Neuronal stem cell (in vitro differentiated cells): ENCODE measurements around the gene RAP1A.
A peak's percentile ranks its signal among the peaks of the same experiment; 100 is the strongest.

Source experiments
- DNase-seq: peaks from one replicate; pipeline ENCODE4 v3.0.0-alpha.2; 2013; ENCODE audit warnings: low spot score
- H2AFZ ChIP-seq: one replicate; pipeline ENCODE4 v1.6.1; 2013; ENCODE audit warnings: mild to moderate bottlenecking, low read length, inconsistent platforms
- H2AK5ac ChIP-seq: 2 replicates; pipeline ENCODE4 v1.6.1; 2013; ENCODE audit warnings: low read depth, mild to moderate bottlenecking, inconsistent platforms, low read length, moderate library complexity, mixed read lengths
- H2BK120ac ChIP-seq: 2 replicates; pipeline ENCODE4 v1.6.1; 2013; ENCODE audit warnings: low read depth, mild to moderate bottlenecking, inconsistent platforms, low read length, moderate library complexity, mixed read lengths
- H2BK12ac ChIP-seq: one replicate; pipeline ENCODE4 v1.6.1; 2013; ENCODE audit warnings: low read length, inconsistent platforms
- H2BK15ac ChIP-seq: 2 replicates; pipeline ENCODE4 v1.6.1; 2013; ENCODE audit warnings: mild to moderate bottlenecking, low read length, inconsistent platforms, mixed read lengths
- H2BK5ac ChIP-seq: one replicate; pipeline ENCODE4 v1.6.1; 2013; ENCODE audit warnings: inconsistent platforms, mild to moderate bottlenecking, low read length, moderate library complexity
- H3K14ac ChIP-seq: one replicate; pipeline ENCODE4 v1.6.1; 2013; ENCODE audit warnings: low read length, inconsistent platforms
- H3K18ac ChIP-seq: 2 replicates; pipeline ENCODE4 v1.6.1; 2013; ENCODE audit warnings: low read length, inconsistent platforms
- H3K23ac ChIP-seq: 2 replicates; pipeline ENCODE4 v1.6.1; 2013; ENCODE audit warnings: low read depth, mild to moderate bottlenecking, mixed read lengths, low read length, inconsistent platforms; ENCODE audit not compliant: poor library complexity
- H3K27ac ChIP-seq: replicated peaks from 3 replicates; pipeline ENCODE4 v1.5.1; 2013; ENCODE audit warnings: low read length, inconsistent platforms
- H3K27me3 ChIP-seq, 3 experiments: 2 replicates each; pipeline ENCODE4 v1.6.1; 2013; ENCODE audit warnings: low read length in 3 of 3, mild to moderate bottlenecking in 2 of 3, inconsistent platforms in 1 of 3, low read depth in 1 of 3, mixed read lengths in 1 of 3, moderate library complexity in 1 of 3; ENCODE audit not compliant: control insufficient read depth in 3 of 3, insufficient read depth in 3 of 3
- H3K36me3 ChIP-seq, 2 donors: replicated peaks in 1 of 2; 2 replicates each; pipeline ENCODE4 v1.6.1; 2013; ENCODE audit warnings: low read length in 2 of 2; ENCODE audit not compliant: control insufficient read depth in 2 of 2, insufficient read depth in 2 of 2
- H3K4ac ChIP-seq: 2 replicates; pipeline ENCODE4 v1.6.1; 2013; ENCODE audit warnings: inconsistent platforms, mild to moderate bottlenecking, low read length, moderate library complexity
- H3K4me1 ChIP-seq, 2 donors: 1 replicate in 1 of 2; 2 replicates in 1 of 2; pipeline ENCODE4 v1.6.1; 2013; ENCODE audit warnings: low read length in 2 of 2, low read depth in 1 of 2; ENCODE audit not compliant: control insufficient read depth in 2 of 2, insufficient read depth in 1 of 2
- H3K4me2 ChIP-seq: one replicate; pipeline ENCODE4 v1.6.1; 2013; ENCODE audit warnings: mild to moderate bottlenecking, low read length, inconsistent platforms; ENCODE audit not compliant: insufficient read depth, poor library complexity, severe bottlenecking
- H3K4me3 ChIP-seq, 2 donors: 2 replicates each; pipeline ENCODE4 v1.5.1; 2013; ENCODE audit warnings: low read length in 2 of 2, mild to moderate bottlenecking in 2 of 2, inconsistent platforms in 1 of 2, moderate library complexity in 1 of 2
- H3K79me1 ChIP-seq: one replicate; pipeline ENCODE4 v1.6.1; 2013; ENCODE audit warnings: low read depth, mild to moderate bottlenecking, inconsistent platforms, low read length, moderate library complexity
- H3K9ac ChIP-seq: one replicate; pipeline ENCODE4 v1.6.1; 2013; ENCODE audit warnings: mild to moderate bottlenecking, low read depth, low read length, inconsistent platforms; ENCODE audit not compliant: poor library complexity
- H3K9me3 ChIP-seq, 2 donors: replicated peaks in 1 of 2; 2 replicates each; pipeline versions ENCODE3 to v1.6.1; 2013; ENCODE audit warnings: low read length in 2 of 2, mild to moderate bottlenecking in 2 of 2, inconsistent platforms in 1 of 2, low read depth in 1 of 2, mixed read lengths in 1 of 2, moderate library complexity in 1 of 2; ENCODE audit not compliant: control insufficient read depth in 2 of 2, insufficient read depth in 1 of 2
- H4K8ac ChIP-seq: one replicate; pipeline ENCODE4 v1.6.1; 2013; ENCODE audit warnings: low read depth, mild to moderate bottlenecking, inconsistent platforms, low read length, moderate library complexity
- H4K91ac ChIP-seq: one replicate; pipeline ENCODE4 v1.6.1; 2013; ENCODE audit warnings: low read length, low read depth, mild to moderate bottlenecking, inconsistent platforms; ENCODE audit not compliant: poor library complexity
- WGBS, 2 donors: extraction: QIAGEN DNeasy Blood & Tissue Kit; methylation state at CpG; one replicate each; pipeline ENCODE4 v1.1.7; 2013; ENCODE audit warnings: missing lambda C conversion rate in 2 of 2, mixed read lengths in 1 of 2; ENCODE audit not compliant: insufficient read length in 2 of 2, insufficient replicate concordance in 1 of 2; ENCODE audit errors: extremely low coverage in 2 of 2; 5-methylcytosine and 5-hydroxymethylcytosine counted together

Gene RAP1A

DNA sequence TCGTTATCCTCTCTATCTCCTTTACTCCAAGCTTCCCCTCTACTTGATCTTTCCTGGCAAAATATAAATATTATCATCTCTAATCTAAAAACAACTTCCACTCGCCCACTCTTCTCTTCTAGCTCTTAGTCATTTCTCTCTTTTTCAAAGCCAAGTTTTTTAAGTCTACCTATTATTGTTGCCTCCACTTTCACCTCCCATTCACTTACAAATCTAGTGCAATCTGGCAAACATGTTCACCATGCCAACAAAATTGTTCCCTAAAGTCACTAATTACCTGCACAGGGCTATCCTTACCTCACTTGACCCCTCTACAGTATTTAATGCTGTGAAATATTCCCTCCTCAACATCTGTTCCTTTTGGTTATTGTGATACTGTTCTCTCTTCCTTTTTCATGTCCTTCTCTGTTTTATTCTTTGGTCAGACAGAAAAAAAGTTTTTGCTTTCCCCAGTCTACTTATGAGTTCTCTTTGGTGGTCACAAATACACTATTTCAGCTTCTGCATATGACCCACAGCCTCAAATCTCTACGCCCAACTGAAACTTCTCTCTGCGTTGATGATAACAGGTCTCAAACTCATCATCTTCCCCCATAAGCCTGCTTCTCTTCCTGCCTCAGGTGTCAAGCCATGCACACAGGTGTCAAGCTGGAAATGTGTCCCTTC is 31.9 kb upstream of the RAP1A start:
- H3K4ac ChIP-seq = no peak overlapping the region
- H3K36me3 ChIP-seq = no peaks in the 10 kb centered on the region
- no peak overlapping the region for H3K18ac ChIP-seq
- H3K4me2 ChIP-seq = no peak overlapping the region
- DNase-seq = no peak
- no peak overlapping the region for H3K14ac ChIP-seq
- H3K27me3 ChIP-seq = peaks cover 0 to 27% (median 0%) of the 10 kb centered on the region in 3 experiments
- H2BK12ac ChIP-seq = no peak overlapping the region
- no peaks in the 10 kb centered on the region for H3K9me3 ChIP-seq
- no peak overlapping the region for H3K27ac ChIP-seq
- no peak overlapping the region for H2AK5ac ChIP-seq
- 100% methylated on average over 1 to 2 of the region's 4 CpGs for WGBS, 2 donors
- peaks cover 0 to 4% of the 10 kb centered on the region in 2 donors for H3K4me1 ChIP-seq
- no peak overlapping the region for H3K4me3 ChIP-seq
- H4K91ac ChIP-seq = no peak overlapping the region
- H2BK5ac ChIP-seq = no peak overlapping the region
- no peak overlapping the region for H2BK120ac ChIP-seq
- H3K79me1 ChIP-seq = no peaks in the 10 kb centered on the region
- no peak overlapping the region for H4K8ac ChIP-seq
- no peak overlapping the region for H3K9ac ChIP-seq
- H3K23ac ChIP-seq = no peak overlapping the region
- H2BK15ac ChIP-seq = no peak overlapping the region
- no peak overlapping the region for H2AFZ ChIP-seq

DNA sequence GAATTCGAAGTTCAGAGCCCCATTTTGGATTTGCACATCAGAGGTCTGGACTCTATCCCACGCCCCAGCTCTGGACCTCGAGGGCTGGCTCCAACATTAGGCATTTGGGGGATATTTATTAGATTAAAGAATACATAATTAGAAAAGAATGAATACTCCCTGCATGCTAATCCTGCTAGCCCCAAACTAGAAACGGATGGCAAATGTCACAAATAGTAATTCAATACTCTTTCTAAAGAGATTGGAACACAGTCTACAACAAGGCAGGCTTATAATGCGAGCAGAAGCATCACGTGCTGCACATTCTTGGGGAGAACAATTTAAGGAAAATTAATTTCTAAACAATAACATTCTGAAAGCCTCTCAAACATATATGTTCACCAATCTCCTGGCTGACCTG is 27.7 kb upstream of the RAP1A start:
- H2AFZ ChIP-seq = no peak overlapping the region
- H2AK5ac ChIP-seq = no peak overlapping the region
- no peak overlapping the region for H3K14ac ChIP-seq
- no peak for DNase-seq
- H3K18ac ChIP-seq = no peak overlapping the region
- no peak overlapping the region for H2BK15ac ChIP-seq
- H3K27ac ChIP-seq = no peak overlapping the region
- peaks cover 6 to 9% of the 10 kb centered on the region in 2 donors for H3K4me1 ChIP-seq
- no peak overlapping the region for H3K9ac ChIP-seq
- H4K8ac ChIP-seq = no peak overlapping the region
- no peak overlapping the region for H2BK120ac ChIP-seq
- H2BK5ac ChIP-seq = no peak overlapping the region
- H3K9me3 ChIP-seq = no peaks in the 10 kb centered on the region
- no CpG with 5 or more reads among the region's 6 CpGs for WGBS, 2 donors
- H2BK12ac ChIP-seq = no peak overlapping the region
- peaks cover 0 to 23% (median 0%) of the 10 kb centered on the region in 3 experiments for H3K27me3 ChIP-seq
- no peaks in the 10 kb centered on the region for H3K79me1 ChIP-seq
- no peak overlapping the region for H3K4ac ChIP-seq
- no peaks in the 10 kb centered on the region for H3K36me3 ChIP-seq
- no peak overlapping the region for H3K23ac ChIP-seq
- H3K4me2 ChIP-seq = no peak overlapping the region
- H4K91ac ChIP-seq = no peak overlapping the region
- no peak overlapping the region for H3K4me3 ChIP-seq

DNA sequence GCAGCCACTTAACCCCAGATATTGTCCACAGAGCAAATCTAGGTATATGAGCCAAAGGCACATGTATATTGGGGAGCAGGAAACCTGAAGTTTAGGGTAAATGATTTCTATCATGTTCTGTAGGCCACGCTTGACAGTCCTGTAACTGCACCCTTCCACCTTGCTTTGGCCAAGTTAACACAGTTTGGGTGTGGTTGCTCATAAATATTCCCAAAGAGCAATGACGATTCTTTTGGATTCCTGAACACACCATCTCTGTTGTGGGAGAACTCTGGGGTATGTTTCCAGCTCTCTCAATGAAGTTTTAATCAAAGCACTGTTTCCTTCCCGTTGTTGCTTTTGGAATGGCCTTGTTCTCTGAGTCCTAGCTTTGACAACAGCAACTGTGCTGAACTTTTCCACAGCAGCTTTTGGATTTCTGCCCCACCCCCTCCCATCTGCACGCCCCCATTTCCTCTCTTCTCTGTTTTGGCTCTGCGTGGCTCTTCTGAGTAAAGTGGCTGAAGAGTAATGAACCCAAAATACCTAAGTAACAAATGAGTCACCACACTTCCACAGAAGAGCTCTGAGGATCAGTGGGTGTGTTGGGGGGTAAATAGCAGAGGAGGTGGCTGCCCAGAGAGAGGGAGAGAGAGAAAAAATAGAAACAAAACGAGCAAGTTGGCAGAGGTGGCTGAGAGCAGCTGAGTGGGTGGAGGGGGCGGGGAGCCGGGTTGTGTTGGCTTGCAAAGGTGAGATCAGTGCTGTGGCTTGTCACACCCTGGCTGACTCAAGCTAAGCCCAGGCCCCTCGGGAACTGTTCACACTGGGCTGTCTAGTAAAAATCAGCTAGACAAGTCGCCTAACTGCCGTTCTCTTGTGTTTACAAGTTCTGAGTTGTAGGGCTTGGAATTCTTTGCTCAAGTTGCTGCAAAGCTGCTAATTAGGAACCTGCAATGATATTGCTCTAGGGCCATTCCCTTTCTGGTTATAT is 26.9 kb upstream of the RAP1A start:
- Histone ChIP-seq H3K79me1 (no peaks in the 10 kb centered on the region), H3K4ac (no peak overlapping the region), H2BK15ac (no peak overlapping the region), H3K27ac (no peak overlapping the region), H3K9me3 (no peaks in the 10 kb centered on the region), H2BK120ac (no peak overlapping the region), H3K9ac (no peak overlapping the region), H3K4me2 (no peak overlapping the region), H2BK12ac (no peak overlapping the region), H2AK5ac (no peak overlapping the region), H3K23ac (no peak overlapping the region), H3K36me3 (no peaks in the 10 kb centered on the region), H3K27me3 (peaks cover 0 to 22% (median 0%) of the 10 kb centered on the region in 3 experiments), H3K18ac (no peak overlapping the region), H3K4me3 (no peak overlapping the region), H2AFZ (peak overlapping the region; percentile 68), H3K14ac (no peak overlapping the region), H3K4me1 (peaks cover 6 to 9% of the 10 kb centered on the region in 2 donors), H4K91ac (no peak overlapping the region), H4K8ac (no peak overlapping the region), H2BK5ac (no peak overlapping the region)
- whole genome bisulfite sequencing, 2 donors = no CpG with 5 or more reads among the region's 11 CpGs
- peak; percentile 8 for DNase-seq
